NCI-H526 treated with DMSO at 0.1 percent for 48 hours (cell line): ENCODE data around the gene ZNF423.
A peak's percentile ranks its signal among the peaks of the same experiment; 100 is the strongest.

ENCODE experiments used
- DNase-seq: peaks from one replicate; lab custom pipeline; 2025; lab: John Stamatoyannopoulos, UW

Gene ZNF423

DNA sequence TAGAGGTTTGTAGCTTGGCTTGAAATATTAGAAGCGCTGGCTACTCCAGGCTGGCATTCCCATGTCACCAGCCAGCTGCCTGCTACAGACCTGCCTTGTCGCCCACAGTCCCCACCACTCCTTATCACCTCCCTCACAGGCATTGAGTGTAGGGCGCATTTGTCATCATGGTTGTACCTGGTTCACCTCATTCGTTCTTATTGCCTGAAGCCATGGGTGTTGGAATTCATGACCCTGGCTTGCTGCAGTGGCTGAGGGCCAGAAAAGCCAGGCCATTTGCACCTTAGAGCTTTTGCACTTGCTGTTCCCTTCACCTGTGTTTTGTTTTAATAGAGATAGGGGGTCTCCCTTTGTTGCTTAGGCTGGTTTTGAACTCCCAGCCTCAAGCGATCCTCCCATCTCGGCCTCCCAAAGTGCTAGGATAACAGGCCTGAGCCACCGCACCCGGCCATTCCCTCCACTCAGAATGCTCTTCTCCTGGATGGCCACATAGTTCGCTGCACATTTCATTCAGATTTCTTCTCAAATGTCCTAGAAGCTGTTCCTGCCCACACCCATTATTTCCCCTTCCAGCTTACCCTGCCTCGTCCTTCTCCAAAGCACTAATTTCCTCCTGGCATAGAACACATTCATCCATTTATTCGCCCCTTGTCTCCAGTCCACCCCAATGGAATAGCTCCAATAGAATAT, 384.7 kb downstream of the ZNF423 start:
- DNase-seq = no peak

DNA sequence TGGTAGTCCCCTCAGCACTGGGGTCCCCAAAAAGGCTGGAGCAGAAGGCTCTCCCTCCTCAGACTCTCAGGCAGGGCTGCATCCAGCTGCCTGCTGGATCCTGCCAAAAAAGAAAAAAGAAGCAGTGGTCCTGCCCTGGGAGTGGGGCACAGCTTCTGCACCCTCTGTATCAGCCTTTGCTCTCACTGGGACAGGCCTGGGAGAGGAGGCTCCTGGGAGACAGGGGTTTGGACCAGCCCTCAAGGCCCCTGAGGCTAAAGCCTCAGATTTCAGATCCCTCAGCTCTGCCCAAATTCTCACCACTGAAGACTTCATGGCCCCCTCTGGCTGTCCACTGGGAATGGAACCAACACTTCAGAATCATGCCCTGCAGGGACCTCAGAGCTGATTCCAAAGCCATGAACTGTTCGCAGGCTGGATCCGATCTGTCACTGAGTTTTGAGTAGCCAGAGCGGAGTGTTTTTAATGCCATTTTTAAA, 385.4 kb downstream of the ZNF423 start:
- DNase-seq = no peak

DNA sequence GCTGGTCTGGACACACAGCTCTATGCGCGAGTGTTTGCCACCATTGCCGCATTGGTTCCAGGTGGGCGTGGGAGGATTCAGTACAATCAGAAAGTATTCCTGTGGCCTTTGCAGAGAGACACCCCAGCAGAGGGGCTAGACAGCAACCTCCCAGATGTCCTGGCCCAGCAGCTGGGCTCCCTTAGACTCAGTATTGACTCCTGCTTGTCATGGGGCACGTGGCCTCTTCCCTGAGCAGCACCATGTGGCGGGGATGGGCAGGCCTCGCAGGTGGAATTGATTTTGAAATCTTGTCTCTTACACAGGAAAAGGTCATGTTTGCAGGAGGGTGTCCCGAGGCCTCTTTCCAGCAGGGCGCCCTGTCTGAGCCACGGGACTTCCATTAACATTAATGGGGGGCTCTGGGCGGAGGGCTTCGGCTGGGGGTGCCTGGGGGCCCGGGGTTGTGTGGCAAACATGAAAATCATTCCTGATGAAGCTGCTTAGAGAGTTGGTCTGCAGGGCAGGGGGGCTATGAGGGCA, 385.9 kb downstream of the ZNF423 start:
- no peak for DNase-seq

DNA sequence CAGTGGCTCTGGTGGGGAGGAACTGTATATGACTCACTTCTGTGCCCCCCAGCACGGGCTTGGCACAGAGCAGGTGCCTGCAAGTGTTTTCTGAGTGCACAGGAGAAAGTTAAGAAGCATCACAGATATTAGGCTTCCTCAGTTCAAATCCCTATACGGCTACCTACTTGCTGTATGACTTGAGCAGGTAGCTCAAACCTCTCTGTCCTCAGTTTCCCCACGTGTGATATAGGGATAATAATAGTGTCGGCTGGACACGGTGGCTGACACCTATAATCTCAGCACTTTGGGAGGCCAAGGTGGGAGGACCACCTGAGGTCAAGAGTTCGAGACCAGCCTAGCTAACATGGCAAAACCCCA, 386.6 kb downstream of the ZNF423 start:
- no peak for DNase-seq

DNA sequence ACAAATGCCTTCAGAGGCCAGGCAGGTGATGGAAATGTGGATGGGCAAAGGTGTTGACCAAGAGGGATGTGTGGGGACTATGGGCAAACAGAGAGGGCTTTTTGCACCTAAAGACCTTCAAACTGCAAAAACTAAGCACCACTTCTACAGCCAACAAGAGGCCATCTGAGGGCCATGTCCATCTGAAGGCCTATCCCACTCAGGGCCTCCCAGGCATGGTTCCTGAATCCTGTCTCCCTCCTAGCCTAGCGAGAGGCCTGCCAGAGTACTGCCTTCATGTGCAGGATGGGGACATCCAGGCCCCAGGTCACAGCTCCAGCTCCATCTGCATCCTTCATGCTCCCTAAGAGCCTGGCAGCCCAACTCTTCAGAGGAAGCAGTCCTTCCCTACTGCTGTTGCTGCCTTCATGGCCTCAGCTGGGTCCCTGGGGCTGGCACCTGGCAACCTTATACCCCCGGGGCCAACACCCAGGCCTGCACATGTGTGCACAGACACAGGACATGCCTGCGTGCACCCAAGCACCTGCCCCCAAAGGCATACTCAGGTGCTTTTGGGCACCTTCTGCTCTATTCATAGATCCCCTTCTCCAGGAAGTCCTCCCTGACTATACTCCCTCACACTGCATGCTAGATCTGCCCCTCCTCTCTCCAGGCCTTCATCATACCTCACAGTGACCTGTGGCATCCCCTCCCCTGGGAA, 387.2 kb downstream of the ZNF423 start:
- no peak for DNase-seq

DNA sequence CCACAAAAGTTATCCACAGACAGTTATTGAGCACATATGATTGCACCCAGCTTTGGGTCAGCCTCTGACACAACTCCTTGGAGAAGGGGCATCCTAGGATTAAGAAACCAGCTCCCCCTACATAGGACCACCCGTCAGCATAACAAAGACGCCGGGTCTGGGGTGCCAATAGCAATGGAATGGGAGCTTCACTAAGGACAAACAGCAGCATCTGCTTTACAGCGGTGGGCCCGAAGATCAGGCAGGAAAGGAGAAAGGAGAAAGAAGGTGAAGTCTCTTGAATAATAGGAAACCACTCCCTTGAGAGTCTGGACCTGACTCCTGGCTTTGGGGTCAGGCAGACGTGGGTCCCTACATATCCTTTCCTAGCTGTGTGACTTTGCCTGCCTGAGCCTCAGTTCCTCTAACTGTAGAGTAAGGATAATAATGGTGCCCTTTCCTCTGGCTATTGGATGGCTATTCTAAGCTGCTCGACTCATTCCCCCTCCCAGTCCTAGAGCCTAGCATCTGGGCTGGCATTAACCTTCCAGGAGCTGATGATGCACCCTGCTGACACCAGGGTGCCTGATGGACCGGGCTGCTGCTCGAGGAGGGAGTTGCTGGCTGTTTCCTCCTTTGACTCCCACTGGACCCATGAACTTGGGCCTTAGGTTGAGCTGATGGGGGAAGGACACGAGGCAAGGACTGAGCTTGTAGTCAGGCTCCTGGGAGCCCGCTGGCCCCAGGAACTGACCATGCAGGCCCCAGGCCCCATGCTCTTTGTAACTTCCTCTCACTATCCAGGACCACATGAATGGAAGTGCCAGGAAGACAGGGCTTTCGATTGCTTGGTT, 388.2 kb downstream of the ZNF423 start:
- no peak for DNase-seq

DNA sequence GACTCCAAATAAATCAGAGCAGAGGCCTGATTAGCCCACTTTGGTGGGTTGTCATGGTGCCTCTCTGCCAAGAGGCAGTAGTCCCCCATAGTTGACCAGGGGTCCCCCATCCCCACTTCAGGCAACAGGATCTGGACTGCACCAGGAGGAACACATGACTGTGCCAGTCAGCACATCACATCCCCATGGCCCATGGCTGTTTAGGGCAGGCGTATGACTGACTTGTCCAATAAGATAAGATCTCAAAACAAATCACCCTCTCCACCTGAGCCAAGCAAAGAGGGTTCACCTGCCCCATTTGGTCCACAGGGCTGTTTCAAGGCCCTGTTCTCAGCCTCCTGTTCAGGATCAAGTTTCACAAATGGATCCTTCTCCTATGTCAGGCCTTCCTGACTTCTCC, 389.0 kb downstream of the ZNF423 start:
- DNase-seq = no peak

DNA sequence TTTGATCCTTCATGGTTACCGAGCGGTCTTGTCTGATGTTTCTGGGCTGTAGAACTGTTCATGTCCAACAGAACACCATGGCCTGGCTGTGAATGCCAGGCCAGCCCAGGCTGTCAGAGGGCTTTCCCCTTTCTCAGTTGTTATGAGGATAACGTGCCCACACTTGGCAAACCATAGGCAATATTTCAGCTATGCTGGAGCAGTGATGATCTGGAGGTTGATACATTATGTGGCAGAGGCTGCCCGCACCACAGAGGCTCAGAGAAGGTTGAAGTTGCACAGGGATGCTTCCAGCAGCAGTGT, 389.4 kb downstream of the ZNF423 start:
- no peak for DNase-seq

DNA sequence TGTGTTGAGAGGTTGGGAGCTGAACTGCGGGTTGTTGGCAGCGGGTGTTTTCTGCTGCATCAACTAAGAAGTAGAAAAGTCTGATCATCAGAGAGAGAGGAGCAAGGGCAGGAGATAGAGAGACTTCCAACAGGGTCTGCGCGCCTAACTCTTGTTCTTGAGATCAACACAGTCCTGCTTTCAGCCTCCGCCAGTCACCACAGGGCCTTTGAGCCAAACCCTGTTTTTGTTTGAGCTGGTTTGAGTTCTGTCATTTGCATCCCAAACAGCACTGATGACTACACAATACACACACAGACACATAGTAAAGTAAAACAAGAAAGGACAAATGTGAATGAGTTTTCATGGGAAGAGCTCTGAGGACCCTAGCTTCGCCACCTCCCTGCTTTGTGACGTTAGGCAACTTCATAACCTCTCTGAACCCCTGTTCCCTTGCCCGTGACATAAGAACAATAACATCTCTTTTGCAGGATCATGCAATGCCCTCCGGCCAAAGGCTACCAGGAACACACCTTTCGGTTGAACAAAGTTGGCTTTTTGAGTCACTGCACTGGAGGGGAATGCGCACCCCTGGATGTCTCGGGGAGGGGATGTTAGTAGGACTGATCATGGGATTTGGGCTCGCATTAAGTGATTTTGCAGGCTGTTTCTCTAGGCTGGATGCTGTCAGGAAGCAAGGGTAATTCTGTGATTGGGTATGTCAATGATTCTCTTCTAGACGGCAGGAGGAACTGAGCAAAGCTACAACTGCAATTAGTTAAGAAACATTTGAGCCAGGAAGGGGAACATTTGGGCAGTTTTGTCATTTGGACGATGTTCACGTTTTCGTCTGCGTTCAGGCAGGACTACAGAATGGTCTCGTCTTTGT, 390.0 kb downstream of the ZNF423 start:
- no peak for DNase-seq

DNA sequence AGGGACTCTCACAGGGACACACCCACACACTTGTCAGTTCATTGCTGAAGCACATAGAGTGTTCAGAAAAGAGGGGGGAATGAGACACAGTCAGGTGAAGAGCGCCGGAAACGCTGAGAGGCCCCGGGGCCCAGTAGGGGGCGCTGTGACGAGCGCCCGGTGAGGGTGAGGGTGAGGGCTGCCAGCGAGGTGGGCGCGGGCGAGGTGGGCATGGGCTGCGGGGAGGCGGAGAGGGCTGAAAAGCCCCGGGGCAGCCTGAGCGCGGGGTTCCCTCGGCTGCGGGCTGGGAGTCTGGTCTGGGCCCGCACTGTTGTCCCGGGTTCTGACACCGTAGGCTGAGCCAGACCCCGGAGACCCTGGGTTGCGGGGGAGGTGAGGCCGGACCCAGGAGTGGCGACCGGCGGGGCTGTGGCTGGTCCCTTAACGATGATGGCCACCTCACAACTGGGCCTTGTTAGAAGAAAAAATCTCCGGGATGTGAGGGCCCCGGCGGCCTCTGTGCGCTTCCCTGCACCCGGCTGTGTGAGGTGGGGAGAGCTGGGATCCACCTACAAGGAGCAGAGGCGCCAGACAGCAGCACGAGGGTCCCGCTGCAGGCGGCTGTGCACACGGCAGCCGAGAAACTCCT, 390.9 kb downstream of the ZNF423 start:
- DNase-seq = no peak

DNA sequence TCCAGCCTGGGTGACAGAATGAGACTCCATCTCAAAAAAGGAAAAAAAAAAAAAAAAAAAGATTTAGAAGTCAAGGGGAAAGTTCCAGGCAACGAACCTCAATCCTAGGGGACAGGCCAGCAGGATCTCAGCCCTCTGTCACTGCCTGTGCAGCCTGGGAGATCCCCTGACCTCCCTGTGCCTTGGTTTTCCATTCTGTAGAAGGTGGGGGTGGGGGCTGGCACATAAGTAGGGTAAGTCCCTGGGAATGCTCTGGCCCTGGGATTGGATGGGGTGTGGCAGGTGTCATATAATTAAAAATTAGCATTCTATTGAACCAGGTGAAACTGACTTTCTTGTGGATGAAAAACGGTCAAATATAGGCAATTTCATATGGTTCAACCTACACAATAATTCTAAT, 391.8 kb downstream of the ZNF423 start:
- no peak for DNase-seq

DNA sequence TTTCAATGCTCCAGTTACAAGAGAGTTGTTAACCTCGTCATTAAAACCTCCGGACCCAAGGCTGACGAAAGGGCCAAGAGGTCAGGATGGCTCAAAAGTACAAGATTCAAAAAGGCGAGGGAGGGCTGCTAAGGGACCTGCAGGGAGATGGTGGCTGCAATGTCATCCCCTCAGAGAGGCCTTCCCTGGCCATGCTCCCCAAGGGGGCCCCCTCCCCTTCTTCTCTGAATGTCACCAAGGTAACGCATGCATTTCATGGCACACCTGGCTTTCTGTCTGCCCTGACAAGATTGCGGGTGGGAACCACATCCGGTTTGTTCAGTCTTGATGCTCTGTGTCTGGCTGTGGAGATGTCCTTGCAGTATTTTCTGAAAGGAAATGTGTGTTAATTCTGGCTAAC, 392.4 kb downstream of the ZNF423 start:
- DNase-seq = peak; percentile 12

DNA sequence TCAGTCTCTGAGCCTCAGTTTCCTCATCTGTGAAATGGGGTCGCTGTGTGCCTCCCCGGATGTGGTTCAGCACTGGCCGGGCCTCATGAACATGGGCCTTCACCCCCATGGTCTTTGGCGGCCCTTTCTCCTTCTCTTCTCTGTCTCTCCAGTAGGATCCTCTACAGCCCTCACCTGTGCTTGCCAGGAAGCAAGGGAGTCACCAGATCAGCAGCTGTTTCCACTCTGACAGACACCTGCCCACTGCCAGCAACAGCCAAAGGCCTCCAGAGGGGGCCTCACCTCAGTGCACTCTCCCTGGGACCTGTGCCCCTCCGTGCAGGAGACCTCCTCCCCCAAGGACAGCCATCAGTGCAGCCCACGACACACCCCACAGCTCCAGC, 392.9 kb downstream of the ZNF423 start:
- DNase-seq = no peak

DNA sequence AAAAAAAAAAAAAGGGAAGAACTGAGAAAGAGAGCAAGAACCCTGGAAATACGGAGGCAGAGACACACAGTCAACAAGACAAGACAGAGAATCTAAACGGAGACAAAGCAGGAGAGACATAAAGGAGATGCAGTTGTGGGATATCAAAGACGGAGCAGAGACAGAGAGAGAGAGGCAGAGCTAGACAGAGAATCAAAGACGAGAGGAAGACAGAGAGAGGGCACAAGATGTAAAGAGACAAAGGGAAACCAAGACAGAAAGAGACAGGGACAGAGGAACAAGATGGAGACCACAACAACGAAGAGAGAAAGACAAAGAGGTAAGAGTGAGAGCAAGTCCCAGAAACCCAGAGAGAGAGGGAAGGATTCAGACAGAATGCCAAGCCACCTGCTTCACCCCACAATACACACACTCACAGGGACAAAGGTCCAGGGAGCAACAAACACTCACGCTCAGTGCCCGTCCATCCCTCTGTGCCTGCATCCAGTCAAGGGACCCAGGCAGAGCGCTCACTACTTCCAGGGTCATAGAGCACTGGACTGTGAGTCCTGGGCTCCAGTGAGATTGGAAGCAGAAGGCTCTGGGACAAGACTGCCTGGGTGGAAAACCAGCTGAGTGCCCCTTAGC, 393.4 kb downstream of the ZNF423 start:
- no peak for DNase-seq

DNA sequence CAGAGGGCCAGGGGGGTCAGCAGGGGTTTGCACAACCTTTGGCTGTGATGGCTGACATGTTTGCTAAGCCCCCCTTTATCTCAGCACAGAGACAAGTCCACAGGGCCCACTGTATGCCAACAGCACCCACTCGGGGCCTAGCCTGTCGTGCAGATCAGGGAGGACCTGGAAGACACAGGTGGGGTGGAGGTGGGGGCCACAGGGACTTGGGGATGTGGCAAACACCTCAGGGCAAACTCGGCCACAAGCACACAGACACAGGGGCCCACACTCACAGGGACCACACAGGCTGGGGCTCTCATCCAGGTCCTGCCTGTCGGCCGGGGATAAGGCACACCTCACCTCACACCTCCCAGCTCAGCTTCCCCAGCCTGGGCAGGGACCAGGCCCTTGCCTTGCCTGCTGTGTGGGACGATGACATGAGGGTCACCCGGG, 394.4 kb downstream of the ZNF423 start:
- no peak for DNase-seq

DNA sequence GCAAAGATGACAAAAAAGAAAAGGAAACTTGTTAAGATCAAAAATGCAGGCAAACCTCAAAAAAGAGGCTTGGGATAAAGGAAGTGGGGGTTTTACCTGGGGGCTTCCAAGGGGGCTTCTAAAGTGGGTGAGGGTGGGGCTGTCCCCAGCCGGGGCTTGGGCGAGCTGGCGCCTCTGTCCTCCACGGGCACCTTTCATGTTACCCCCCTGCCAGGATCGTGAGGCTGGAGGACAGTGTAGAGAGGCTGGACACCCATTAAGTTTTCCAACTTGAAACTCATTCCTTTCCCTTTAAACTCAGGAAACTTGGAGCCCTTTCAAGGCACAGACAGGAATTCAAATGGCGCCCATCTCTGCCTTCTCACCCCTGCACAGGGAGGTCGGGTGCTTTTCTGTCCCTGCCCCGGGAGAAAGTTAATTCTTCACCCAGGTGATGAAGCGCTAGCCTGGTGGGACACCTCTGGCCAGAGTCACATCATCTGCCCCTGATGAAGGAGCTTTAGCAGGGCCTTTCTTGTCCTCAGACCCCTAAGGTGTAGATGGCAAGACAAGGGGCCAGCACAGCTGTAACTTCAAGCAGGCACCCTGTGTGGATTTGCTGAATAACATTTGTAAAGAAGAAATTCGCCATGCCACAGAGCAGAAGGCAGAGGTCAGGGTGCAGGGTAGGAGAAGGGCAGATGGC, 395.0 kb downstream of the ZNF423 start:
- DNase-seq = no peak

DNA sequence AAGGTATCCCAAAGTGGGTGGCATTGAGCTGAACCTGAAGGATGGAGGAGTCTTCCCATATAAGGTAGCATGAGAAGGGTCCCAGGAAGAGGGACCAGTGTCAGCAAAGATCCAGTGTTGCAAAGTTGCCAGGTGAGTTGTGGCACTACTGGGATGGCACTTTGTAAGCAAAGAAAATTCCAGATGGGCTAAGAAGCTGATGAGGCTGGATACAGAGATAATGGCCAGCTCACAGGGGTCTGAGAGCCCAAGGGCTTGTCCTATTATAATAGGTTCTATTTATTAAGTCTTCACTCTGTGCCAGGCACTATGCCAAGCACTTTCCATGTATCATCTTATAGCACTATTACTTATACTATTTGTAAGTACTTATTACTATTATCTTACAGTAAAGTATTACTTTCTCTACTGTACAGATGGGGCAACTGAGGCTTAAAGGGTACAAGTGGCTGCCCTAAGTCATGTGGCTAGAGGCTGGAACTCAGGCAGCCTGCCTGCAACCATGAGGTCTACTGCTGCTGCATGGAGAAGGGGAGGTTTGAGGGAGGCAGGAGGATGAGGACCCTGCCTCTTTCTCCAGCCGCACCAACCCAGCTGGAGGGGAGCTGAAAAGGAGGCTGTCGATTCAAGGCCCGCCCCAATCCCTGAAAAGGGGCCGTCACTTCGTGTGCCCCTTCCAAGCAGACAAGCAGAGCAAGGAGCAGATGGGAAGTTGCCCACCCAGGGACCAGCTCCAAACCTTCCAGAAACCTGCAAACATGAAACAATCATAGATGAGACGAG, 395.8 kb downstream of the ZNF423 start:
- no peak for DNase-seq

DNA sequence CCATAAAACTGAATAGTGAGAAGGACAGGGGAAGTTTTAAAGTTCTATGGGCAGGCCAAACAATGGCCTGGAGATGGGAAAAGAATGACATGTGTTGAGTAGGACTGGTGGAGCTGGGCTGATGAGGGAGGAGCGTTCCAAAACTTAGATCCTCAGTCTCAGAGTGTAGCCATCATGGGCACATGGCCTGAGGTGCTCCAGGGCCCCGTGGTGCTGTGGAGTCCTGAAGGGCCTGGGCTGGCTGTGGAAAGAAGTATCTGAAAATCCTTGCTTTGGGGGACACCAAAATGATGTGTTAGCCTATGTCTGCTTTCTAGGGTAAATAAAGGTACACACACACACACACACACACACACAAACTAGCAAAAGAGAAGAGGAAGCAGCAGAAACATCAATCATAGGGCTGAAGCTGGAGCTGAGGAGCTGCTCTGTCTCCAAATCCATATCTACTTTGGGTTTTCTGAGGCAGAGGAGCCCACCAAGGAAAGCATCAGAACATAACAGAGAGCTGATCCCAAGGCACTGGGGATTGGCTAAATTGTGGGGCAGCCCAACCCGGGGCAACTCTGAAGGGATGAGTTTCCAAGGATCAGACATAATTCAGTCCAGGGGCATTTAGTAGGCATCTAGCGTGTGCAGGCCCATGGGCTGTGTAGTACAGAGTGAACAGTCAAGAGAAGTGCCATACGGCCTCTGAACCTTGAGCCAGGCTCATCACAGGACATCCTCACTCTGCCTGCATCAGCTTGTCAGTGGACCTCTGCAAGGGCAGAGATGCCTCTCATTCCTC, 397.1 kb downstream of the ZNF423 start:
- DNase-seq = no peak

DNA sequence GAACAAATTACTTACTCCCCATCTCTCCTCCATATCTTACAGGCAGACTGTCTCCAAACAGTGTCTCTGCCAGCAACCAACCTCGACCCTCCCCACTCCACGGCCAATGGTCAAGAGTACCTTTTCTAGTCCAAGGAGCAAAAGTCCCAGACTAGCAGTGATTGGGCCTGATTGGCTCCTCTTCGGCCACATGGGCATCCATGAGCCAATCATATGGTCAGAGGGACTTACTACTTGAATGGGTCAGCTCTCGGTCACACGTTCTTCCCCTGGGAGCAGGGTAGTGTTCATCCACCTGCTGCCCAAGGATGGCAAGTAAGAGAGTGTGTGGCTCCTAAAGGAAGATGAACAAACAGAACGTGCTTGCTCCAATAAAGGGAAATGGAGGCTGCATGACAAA, 397.7 kb downstream of the ZNF423 start:
- no peak for DNase-seq
